HCEC 1CT (cell line): ENCODE data around the gene FYN.

ENCODE experiments used
- DNase-seq: peaks from one replicate; pipeline ENCODE4 v3.0.0-alpha.2; 2017

The FYN gene

DNA sequence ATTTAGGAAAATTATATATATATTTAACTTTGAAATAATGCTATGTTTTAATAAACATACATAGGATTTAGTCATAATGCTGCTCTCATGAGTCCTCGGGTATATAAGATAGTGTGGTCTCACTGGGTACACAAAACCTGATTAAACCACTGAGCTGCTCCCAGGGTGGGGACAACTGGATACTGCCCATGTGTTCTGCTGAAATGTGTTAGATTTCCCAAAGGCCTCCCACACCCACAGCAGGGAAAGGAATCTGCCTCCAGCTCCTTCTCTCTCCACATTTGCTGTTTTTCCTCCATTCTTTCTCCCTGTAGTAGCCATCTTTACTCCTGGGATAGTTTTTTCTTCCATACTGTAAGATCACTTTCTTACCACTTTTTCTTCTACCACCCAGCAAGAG lies 198.4 kb downstream of the FYN start:
- no peak for DNase-seq

DNA sequence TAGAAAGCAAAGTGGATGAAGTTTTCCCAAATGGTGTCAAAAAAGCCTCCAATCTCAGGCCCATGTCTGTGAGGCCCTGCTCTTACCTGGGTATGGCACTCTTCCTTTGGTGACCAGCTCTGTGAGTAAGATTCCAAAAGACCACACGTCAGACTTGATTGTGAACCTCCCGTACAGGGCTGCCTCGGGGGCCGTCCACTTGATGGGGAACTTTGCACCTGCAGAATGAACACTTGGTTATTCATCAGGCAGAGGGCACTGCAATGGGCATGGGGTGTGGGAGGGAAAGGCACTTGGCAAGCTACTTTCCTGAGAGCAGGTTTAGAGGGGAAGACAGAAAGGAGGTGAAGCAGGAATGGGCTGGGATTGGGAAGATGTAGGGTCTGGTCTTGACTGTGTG lies 198.8 kb downstream of the FYN start:
- no peak for DNase-seq

DNA sequence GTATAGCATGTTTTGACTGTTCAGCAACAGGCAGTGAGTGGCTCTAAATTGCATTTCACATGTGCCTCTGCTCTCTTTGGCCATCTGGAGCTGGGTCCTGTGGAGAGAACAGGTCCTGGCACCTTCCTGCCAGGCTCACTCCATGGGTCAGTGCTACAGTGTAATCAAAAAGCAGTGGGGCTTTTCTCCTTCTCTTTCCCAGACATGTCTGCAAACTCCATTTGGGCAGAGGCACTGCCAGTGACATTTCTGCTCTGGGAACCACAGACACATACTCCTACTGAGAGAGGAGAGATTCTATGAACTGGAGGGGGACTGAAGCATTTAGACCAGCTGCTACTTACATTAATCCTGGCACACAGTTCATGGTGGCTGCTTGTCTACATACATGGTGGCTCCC lies 199.3 kb downstream of the FYN start:
- no peak for DNase-seq

GRCh38 chr6:111673532-111673931 lies 199.7 kb downstream of the FYN start:
- DNase-seq = no peak

- DNase-seq = no peak
These were observed 200.3 kb downstream of the FYN start for GRCh38 chr6:111672761-111673450.

DNA sequence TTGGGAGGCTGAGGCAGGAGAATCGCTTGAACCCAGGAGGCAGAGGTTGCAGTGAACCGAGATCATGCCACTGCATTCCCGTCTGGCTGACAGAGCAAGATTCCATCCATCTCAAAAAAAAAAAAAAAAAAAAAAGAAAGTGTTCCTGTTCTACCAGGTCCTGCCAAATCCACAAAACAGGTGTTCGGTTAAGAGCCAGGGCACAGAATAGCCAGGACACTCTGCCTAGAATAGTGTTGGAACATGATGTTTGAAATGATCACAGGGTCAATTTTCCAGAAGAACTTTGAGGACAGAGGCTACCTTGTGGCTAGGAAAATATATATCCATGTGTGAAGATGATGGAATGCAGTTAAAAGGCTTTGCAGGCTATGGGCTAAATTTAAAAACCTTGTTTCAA lies 203.9 kb downstream of the FYN start:
- no peak for DNase-seq

DNA sequence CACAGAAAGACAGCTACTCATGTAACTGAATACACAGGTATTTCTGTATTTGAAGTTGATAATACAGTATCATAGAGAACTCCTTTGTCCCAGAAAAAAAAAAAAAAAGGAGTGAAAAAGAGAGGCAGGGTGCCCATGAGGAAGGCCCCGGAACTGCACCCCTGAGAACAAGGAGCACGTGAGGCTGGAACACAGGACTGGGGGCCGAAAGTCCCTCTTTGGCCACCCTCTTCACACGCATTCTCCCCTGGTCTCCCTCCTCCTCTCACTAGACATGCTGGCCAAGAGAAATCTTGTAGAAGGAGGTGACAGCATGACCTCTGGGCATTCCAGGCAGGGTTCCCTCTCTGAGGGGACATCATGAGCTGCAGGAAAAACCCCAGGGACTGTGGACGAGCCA lies 204.8 kb downstream of the FYN start:
- DNase-seq = no peak

DNA sequence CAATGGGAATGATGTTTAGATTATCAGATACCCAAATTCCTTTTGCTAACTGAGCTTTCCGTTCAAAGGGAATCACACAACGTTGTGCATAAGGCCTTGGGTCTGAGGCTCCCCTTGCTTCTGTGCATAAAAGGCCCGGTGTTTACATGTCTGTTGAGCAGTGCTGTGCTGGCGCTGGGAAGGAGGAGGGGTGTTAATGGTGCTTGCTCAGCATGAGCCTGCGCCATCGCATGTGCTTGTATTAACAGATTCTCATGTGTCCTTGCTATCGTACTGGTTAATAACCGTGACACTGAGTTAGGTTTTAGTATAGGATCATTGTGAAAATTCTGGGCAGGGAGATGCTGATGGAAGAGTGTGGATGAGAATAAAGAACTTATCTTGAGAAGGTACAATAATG lies 205.3 kb downstream of the FYN start:
- DNase-seq = no peak

DNA sequence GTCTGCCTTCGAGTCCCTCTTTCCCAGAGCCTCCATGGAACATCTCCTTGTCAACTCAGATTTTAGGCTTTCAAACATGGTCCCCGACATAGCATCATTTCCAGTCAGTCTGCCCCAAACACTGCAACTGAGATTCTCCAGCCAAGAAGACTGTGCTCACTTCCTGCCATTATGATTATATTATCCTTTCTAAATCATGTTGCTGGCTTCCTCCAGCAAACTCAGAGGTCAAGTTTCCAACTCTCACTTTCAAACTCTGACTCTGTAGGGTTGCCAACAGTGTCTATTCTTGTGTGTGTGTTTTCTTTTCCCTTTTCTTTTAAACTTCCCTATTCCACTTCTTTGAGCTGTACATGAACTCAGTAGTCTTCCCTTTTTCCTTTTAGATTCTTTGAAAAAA lies 206.4 kb downstream of the FYN start:
- DNase-seq = no peak

GRCh38 chr6:111664565-111665030 lies 208.7 kb downstream of the FYN start:
- no peak for DNase-seq

DNA sequence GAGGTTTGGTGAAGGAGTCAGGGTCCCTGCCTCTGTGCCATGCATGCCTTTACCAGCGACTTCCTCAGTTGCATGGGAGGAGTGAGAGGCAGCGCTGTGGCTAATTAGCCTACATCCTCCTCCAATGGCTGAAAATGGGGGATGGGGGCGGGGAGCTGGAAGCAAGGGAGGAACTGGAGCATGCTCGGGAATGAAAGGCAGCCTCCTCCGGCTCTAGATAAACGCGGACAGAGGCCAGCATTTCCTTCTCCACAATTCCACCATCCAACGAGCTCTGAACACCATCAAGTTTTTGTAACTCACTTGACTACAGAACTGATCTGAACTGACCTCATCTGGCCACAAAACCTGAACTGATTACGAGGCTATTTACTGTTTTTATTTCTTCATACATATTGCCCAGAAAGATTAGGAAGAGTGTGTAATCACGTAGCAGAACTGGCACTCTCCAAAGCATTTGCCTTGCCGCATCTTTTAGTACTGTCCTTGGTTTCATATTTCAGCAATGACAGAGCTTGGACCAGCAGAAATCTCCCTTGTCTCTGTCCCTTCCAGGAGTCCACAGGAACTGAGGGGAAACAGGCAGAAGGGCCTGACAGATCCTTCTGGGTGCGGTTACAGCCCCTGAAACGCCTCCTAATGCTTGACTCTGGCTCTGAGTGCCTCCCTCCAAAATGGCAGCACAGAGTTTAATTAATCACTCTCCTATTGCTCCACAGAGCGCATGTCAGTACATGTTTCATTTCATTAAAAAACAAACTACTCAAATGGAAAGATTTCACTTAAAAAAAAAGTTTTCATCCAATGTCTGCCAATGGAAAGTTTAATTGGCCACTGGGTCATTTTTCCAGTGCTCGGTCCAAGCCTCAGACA lies 209.3 kb downstream of the FYN start:
- DNase-seq = peak; percentile 47

GRCh38 chr6:111662794-111663593 lies 210.3 kb downstream of the FYN start:
- DNase-seq = no peak

- DNase-seq = no peak
These were observed 211.0 kb downstream of the FYN start for GRCh38 chr6:111662072-111662793.

GRCh38 chr6:111661541-111662061 lies 211.7 kb downstream of the FYN start:
- no peak for DNase-seq

DNA sequence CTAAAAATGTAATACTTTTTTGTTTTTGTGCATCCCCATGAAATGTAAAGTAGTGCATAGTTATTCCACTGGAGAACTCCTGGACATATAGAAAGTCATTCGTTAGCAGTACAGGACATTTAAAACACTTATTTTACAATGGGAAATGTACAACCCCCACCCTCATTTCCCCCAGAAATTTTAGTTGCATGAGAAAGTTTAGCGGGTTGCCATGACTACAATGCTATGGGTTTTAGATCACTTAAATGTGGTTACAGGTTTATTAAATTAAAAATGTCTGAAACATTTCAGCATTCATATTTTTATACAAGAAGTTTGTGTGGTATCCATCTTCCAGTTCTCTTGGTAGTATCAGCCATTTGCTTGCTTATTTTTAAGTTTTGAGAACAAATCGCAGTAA lies 212.7 kb downstream of the FYN start:
- DNase-seq = no peak

DNA sequence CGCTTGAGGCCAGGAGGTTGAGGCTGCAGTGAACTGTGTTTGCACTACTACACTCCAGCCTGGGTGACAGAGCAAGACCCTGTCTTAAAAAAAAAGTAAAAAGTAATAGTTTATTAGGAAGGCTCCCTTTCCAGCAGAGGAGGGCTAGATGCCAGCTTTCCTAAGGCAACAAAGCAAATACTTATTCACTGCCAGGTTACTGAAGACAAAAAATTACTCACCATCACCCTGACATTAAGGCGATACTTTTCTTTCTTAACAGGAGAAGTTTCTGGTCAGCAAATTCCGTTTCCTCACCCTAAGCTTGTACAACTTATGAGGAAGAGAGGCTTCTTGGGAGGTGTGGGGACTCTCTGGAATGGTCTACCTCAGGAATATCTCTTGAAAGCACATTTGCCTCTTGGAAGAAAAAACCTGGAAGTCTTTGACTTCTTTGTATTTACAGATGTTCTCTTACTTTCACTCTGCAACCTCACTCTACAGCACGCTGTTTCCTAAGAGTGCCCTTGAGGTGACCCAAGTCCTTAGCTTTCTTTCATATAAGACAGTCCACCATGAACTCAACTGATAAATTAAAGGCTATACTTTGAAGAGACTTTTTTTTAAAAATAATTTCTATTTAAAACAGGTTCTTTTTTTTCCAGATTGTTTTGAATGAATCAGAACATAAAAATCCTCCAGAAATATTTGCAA lies 214.6 kb downstream of the FYN start:
- peak; percentile 20 for DNase-seq

GRCh38 chr6:111657146-111657545 lies 216.1 kb downstream of the FYN start:
- DNase-seq = peak; percentile 78

GRCh38 chr6:111653979-111654378 lies 219.3 kb downstream of the FYN start:
- no peak for DNase-seq

DNA sequence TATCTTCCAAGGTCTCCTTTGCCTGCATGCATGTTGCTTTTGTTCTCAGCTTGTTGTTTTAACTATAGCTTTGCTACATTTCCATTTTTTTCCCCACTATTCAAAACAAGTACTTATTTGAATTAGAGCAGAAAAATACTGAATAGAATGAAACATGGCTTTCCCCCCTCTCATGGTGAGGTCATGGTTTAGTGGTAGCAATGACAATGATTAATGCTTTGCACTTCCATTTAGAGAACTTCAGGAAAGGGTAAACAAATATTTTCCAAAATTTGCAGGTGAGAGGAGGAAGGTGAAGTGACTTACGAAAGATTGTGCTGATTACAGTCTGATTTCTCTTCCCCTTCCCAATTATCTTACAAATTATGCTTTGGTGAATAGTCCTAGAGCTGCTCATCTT lies 219.8 kb downstream of the FYN start:
- no peak for DNase-seq

GRCh38 chr6:111652156-111652555 lies 221.1 kb downstream of the FYN start:
- no peak for DNase-seq

- no peak for DNase-seq
These were observed 221.8 kb downstream of the FYN start for GRCh38 chr6:111651185-111652034.
